ACC112 (cell line): ENCODE measurements around the gene PON3.

ENCODE experiments used
- H2AFZ ChIP-seq: fragments of 200-600 bp; sonication (generic); one replicate; pipeline ENCODE4 v1.6.0; 2017; ENCODE audit warnings: antibody characterized with exemption, low read length; ENCODE audit not compliant: unreplicated experiment
- H3K27ac ChIP-seq: fragments of 200-600 bp; sonication (generic); 2 replicates; pipeline ENCODE4 v1.5.1; 2014; ENCODE audit warnings: low read depth, mild to moderate bottlenecking, antibody characterized with exemption, low read length, moderate library complexity
- H3K27me3 ChIP-seq: fragments of 200-600 bp; sonication (generic); 2 replicates; pipeline ENCODE4 v1.6.1; 2014; ENCODE audit warnings: mild to moderate bottlenecking, antibody characterized with exemption, low read length, moderate library complexity, mixed read lengths; ENCODE audit not compliant: insufficient read depth
- H3K36me3 ChIP-seq: fragments of 200-600 bp; sonication (generic); 2 replicates; pipeline ENCODE4 v1.6.1; 2016; ENCODE audit warnings: mild to moderate bottlenecking, antibody characterized with exemption, low read length, moderate library complexity, mixed read lengths; ENCODE audit not compliant: insufficient read depth
- H3K4me1 ChIP-seq: fragments of 200-600 bp; sonication (generic); one replicate; pipeline ENCODE4 v1.6.1; 2016; ENCODE audit warnings: low read length, mixed read lengths; ENCODE audit not compliant: insufficient read depth, unreplicated experiment, control insufficient read depth
- H3K4me3 ChIP-seq: fragments of 200-600 bp; sonication (generic); 2 replicates; pipeline ENCODE4 v1.5.1; 2014; ENCODE audit warnings: mild to moderate bottlenecking, low read depth, low read length
- H3K79me2 ChIP-seq: fragments of 200-600 bp; sonication (generic); one replicate; pipeline ENCODE4 v1.6.0; 2016; ENCODE audit warnings: low read length; ENCODE audit not compliant: control insufficient read depth, unreplicated experiment, insufficient read depth

The PON3 gene

DNA sequence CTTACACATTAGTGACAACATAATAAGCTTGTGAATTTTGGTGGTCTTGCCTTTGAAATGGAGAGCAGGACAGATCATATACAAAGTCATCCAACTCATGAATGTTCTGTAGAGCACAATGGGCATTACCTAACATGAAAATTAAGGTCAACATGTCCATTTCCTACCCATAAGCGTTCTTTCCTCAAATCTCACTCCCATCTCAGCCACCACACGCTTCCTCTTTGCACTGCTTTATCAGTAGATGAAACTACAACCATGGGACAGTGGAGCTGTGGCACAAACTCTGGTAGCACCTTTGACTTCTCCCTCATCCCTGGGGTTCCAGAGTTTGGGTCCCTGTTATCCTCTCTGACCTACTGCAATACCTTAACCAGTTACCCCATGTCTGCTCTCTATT is 36.4 kb upstream of the PON3 start:
- peaks cover 18% of the 10 kb centered on the region for H3K4me1 ChIP-seq
- no peak overlapping the region for H3K4me3 ChIP-seq
- no peak overlapping the region for H3K27ac ChIP-seq
- no peaks in the 10 kb centered on the region for H3K27me3 ChIP-seq
- H3K79me2 ChIP-seq, result peaks cover 30% of the 10 kb centered on the region
- H2AFZ ChIP-seq, result no peak overlapping the region
- no peaks in the 10 kb centered on the region for H3K36me3 ChIP-seq

GRCh38 chr7:95430864-95431263 is 34.7 kb upstream of the PON3 start:
- Histone ChIP-seq H3K4me1 (peaks cover 18% of the 10 kb centered on the region), H3K27ac (peak overlapping the region; percentile 1; the same call in 1 of the 2 replicates), H2AFZ (no peak overlapping the region), H3K4me3 (no peak overlapping the region), H3K27me3 (no peaks in the 10 kb centered on the region), H3K79me2 (peaks cover 33% of the 10 kb centered on the region), H3K36me3 (no peaks in the 10 kb centered on the region)

GRCh38 chr7:95429241-95429990 is 33.2 kb upstream of the PON3 start:
- H3K27ac ChIP-seq, result no peak overlapping the region
- no peak overlapping the region for H2AFZ ChIP-seq
- no peaks in the 10 kb centered on the region for H3K36me3 ChIP-seq
- no peaks in the 10 kb centered on the region for H3K27me3 ChIP-seq
- H3K79me2 ChIP-seq, result peaks cover 33% of the 10 kb centered on the region
- H3K4me1 ChIP-seq, result peaks cover 13% of the 10 kb centered on the region
- H3K4me3 ChIP-seq, result no peak overlapping the region

GRCh38 chr7:95427914-95428516 is 31.8 kb upstream of the PON3 start:
- no peak overlapping the region for H3K27ac ChIP-seq
- peaks cover 20% of the 10 kb centered on the region for H3K79me2 ChIP-seq
- no peaks in the 10 kb centered on the region for H3K36me3 ChIP-seq
- no peak overlapping the region for H2AFZ ChIP-seq
- no peaks in the 10 kb centered on the region for H3K27me3 ChIP-seq
- no peak overlapping the region for H3K4me3 ChIP-seq
- peaks cover 7% of the 10 kb centered on the region for H3K4me1 ChIP-seq

- no peak overlapping the region for H3K27ac ChIP-seq
Observed at GRCh38 chr7:95427166-95427565, 31.0 kb upstream of the PON3 start.

DNA sequence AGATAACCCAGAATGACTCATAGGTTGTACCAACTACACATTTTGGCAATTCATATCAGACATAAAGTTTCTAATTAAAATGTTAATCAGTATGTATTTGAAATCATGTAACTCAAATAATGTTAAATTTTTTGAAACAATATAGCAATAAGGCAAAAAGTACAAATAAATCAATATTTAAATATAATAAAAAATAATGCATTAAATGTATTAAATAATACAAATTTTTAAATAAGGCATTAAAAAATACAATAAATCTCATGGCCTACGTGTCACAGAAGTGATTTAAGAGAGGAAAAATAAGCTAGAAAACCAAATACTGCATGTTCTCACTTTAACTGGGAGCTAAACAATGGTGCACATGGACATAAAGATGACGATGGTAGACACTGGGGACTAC is 29.5 kb upstream of the PON3 start:
- Histone ChIP-seq H3K4me1 (peaks cover 6% of the 10 kb centered on the region), H3K4me3 (no peak overlapping the region), H3K27ac (no peak overlapping the region), H3K27me3 (no peaks in the 10 kb centered on the region), H3K79me2 (peaks cover 8% of the 10 kb centered on the region), H2AFZ (no peak overlapping the region), H3K36me3 (no peaks in the 10 kb centered on the region)

More at GRCh38 chr7:95427166-95427565, 31.0 kb upstream of the PON3 start:
- Histone ChIP-seq H2AFZ (no peak overlapping the region), H3K27me3 (no peaks in the 10 kb centered on the region), H3K4me3 (no peak overlapping the region), H3K4me1 (peaks cover 7% of the 10 kb centered on the region), H3K79me2 (peaks cover 14% of the 10 kb centered on the region), H3K36me3 (no peaks in the 10 kb centered on the region)

GRCh38 chr7:95424716-95425115 is 28.5 kb upstream of the PON3 start:
- no peaks in the 10 kb centered on the region for H3K36me3 ChIP-seq
- no peak overlapping the region for H3K4me3 ChIP-seq
- peaks cover 8% of the 10 kb centered on the region for H3K79me2 ChIP-seq

GRCh38 chr7:95421847-95422444 is 25.8 kb upstream of the PON3 start:
- Histone ChIP-seq H3K4me3 (no peak overlapping the region), H3K36me3 (no peaks in the 10 kb centered on the region), H3K79me2 (no peaks in the 10 kb centered on the region), H3K27ac (no peak overlapping the region), H3K27me3 (no peaks in the 10 kb centered on the region), H3K4me1 (peaks cover 6% of the 10 kb centered on the region), H2AFZ (no peak overlapping the region)

More at GRCh38 chr7:95424716-95425115, 28.5 kb upstream of the PON3 start:
- no peak overlapping the region for H2AFZ ChIP-seq
- peaks cover 6% of the 10 kb centered on the region for H3K4me1 ChIP-seq
- no peak overlapping the region for H3K27ac ChIP-seq
- H3K27me3 ChIP-seq, result no peaks in the 10 kb centered on the region

- no peak overlapping the region for H3K4me3 ChIP-seq
- H3K27ac ChIP-seq, result no peak overlapping the region
- H3K27me3 ChIP-seq, result no peaks in the 10 kb centered on the region
- H3K4me1 ChIP-seq, result peaks cover 6% of the 10 kb centered on the region
- H2AFZ ChIP-seq, result no peak overlapping the region
- H3K79me2 ChIP-seq, result no peaks in the 10 kb centered on the region
- H3K36me3 ChIP-seq, result no peaks in the 10 kb centered on the region
Observed at GRCh38 chr7:95421000-95421846, 25.0 kb upstream of the PON3 start.

DNA sequence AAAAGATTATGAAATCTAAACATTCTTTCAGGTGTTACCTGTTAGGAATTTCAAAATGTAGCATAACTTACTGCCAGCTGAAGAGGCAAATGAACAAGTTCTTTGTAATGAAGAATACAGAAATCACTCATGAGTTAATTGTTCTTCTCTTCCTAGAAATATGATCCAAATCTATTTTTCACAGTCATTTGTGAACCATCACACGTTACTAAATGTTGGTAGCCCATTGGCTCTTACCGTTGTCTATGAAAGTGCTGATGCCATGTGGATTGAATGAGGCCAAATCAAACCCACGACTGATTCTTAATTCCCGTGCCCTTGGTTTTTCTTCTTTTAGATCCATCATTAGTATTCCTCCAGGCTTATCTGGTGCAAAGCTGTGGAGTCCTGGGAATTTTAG is 15.9 kb upstream of the PON3 start:
- H2AFZ ChIP-seq, result no peak overlapping the region
- H3K4me1 ChIP-seq, result no peaks in the 10 kb centered on the region
- no peaks in the 10 kb centered on the region for H3K79me2 ChIP-seq
- no peak overlapping the region for H3K4me3 ChIP-seq
- H3K27ac ChIP-seq, result no peak overlapping the region
- H3K36me3 ChIP-seq, result peaks cover 5% of the 10 kb centered on the region; the same call in 1 of the 2 replicates
- no peaks in the 10 kb centered on the region for H3K27me3 ChIP-seq
